ENCODE measurements around the gene IDUA. TPM values are rescaled to one million over a fixed set of nuclear protein-coding genes. Genes with fewer than 3 reads are reported as not detected.

Gene IDUA
- total RNA-seq, 3 donors from 2014 or later = 29.7 to 45.7 (median 33.4) TPM

GRCh38 chr4:951186-951585 is 35.7 kb upstream of the IDUA start:
- DNase-seq (peak in 2 of 3 donors; percentile 3 to 21), ATAC-seq (no peak)
- intact Hi-C loops (cut with DNase I, micrococcal nuclease) = no loop called here
- no peak overlapping the region for H3K4me3 ChIP-seq
- no peaks in the 10 kb centered on the region for H3K36me3 ChIP-seq (ENCODE audit: low read depth)
- TF ChIP-seq CTCF (IDR thresholded peaks at IDR 0.05) = no peak
- no peaks in the 10 kb centered on the region for H3K9me3 ChIP-seq
- H3K4me1 ChIP-seq (ENCODE audit: low read depth) = no peaks in the 10 kb centered on the region

- no peak for ATAC-seq
- Histone ChIP-seq H3K4me3 (no peak overlapping the region), H3K36me3 (ENCODE audit: low read depth) (no peaks in the 10 kb centered on the region), H3K9me3 (no peaks in the 10 kb centered on the region), H3K4me1 (ENCODE audit: low read depth) (no peaks in the 10 kb centered on the region)
- DNase-seq = peak in 2 of 3 donors; percentile 14 to 36
- intact Hi-C loops (cut with DNase I, micrococcal nuclease) = no loop called here
- no peak for TF ChIP-seq CTCF (IDR thresholded peaks at IDR 0.05)
Observed at GRCh38 chr4:951594-952468, 35.0 kb upstream of the IDUA start.

- Histone ChIP-seq H3K4me3 (no peak overlapping the region), H3K36me3 (ENCODE audit: low read depth) (no peaks in the 10 kb centered on the region), H3K9me3 (no peaks in the 10 kb centered on the region), H3K4me1 (ENCODE audit: low read depth) (no peaks in the 10 kb centered on the region)
- ATAC-seq (no peak), DNase-seq (peak in 2 of 3 donors; percentile 16 to 43)
- intact Hi-C loops (cut with DNase I, micrococcal nuclease) = no loop called here
- no peak for TF ChIP-seq CTCF (IDR thresholded peaks at IDR 0.05)
Observed at GRCh38 chr4:952881-953573, 33.8 kb upstream of the IDUA start.

GRCh38 chr4:953574-953915 is 33.3 kb upstream of the IDUA start:
- no peak for TF ChIP-seq CTCF (IDR thresholded peaks at IDR 0.05)
- Histone ChIP-seq H3K4me1 (ENCODE audit: low read depth) (no peaks in the 10 kb centered on the region), H3K36me3 (ENCODE audit: low read depth) (no peaks in the 10 kb centered on the region), H3K9me3 (no peaks in the 10 kb centered on the region), H3K4me3 (no peak overlapping the region)
- no peak for ATAC-seq
- intact Hi-C loops (cut with DNase I, micrococcal nuclease) = no loop called here
- DNase-seq = no peak

- peak in 1 of 3 donors; percentile 10 for DNase-seq
- no peak for ATAC-seq
- H3K4me3 ChIP-seq = no peak overlapping the region
- intact Hi-C loops (cut with DNase I, micrococcal nuclease) = no loop called here
- no peaks in the 10 kb centered on the region for H3K4me1 ChIP-seq (ENCODE audit: low read depth)
- H3K9me3 ChIP-seq = no peaks in the 10 kb centered on the region
- no peak for TF ChIP-seq CTCF (IDR thresholded peaks at IDR 0.05)
- H3K36me3 ChIP-seq (ENCODE audit: low read depth) = no peaks in the 10 kb centered on the region
Observed at GRCh38 chr4:954211-955020, 32.4 kb upstream of the IDUA start.
